Measurements from ENCODE around the gene RGS12.

Gene RGS12

DNA sequence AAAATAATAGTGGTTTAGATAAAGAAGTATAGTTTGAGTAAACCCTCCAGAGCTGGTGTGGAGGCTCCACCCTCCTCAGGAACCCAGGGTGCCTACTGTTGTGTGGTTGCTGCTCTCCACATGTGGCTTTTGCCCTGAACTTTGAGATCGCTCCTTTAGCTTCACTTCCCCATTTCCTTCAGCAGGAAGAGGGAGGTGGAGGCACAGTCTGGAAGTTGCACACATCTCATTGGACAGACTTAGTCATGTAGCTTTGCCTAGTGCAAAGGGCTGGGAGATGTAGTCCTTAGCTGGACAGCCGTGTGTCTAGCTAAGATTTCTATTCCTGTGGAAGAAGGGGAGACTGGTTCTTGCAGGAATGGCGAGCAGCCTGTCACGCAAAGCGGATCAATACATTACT, 37.9 kb downstream of the RGS12 start:
- H3K9me2 ChIP-seq (ENCODE audit: low read depth, low read length): no peaks in the 10 kb centered on the region
- no peak overlapping the region for H3K9ac ChIP-seq (ENCODE audit: low read length)
- H3K4me1 ChIP-seq (ENCODE audit: insufficient read depth, low read length, severe bottlenecking): no peaks in the 10 kb centered on the region
- H4K20me1 ChIP-seq (ENCODE audit: insufficient read depth, low read length): no peaks in the 10 kb centered on the region
- H3K9me3 ChIP-seq (ENCODE audit: low read length): no peaks in the 10 kb centered on the region
- H3K36me3 ChIP-seq (ENCODE audit: insufficient read depth, low read length): no peaks in the 10 kb centered on the region
- H3F3A ChIP-seq (ENCODE audit: insufficient read depth, low read length): no peaks in the 10 kb centered on the region
- H3K4me3 ChIP-seq (ENCODE audit: low read depth, low read length, poor library complexity, severe bottlenecking): no peak overlapping the region
- H3K79me2 ChIP-seq (ENCODE audit: insufficient read depth, low read length): no peaks in the 10 kb centered on the region
- no peak overlapping the region for H3K4me2 ChIP-seq (ENCODE audit: low read length)
- no peaks in the 10 kb centered on the region for H3K27me3 ChIP-seq (ENCODE audit: insufficient read depth, low read length)
- no peak overlapping the region for H3K27ac ChIP-seq (ENCODE audit: low read depth, low read length, poor library complexity, severe bottlenecking)
- no peak overlapping the region for H2AFZ ChIP-seq (ENCODE audit: low read length)
- TF ChIP-seq CTCF (IDR thresholded peaks at IDR 0.05; ENCODE audit: low read length) (no peak), EZH2 (IDR thresholded peaks at IDR 0.05; ENCODE audit: borderline replicate concordance, low read length) (no peak)

DNA sequence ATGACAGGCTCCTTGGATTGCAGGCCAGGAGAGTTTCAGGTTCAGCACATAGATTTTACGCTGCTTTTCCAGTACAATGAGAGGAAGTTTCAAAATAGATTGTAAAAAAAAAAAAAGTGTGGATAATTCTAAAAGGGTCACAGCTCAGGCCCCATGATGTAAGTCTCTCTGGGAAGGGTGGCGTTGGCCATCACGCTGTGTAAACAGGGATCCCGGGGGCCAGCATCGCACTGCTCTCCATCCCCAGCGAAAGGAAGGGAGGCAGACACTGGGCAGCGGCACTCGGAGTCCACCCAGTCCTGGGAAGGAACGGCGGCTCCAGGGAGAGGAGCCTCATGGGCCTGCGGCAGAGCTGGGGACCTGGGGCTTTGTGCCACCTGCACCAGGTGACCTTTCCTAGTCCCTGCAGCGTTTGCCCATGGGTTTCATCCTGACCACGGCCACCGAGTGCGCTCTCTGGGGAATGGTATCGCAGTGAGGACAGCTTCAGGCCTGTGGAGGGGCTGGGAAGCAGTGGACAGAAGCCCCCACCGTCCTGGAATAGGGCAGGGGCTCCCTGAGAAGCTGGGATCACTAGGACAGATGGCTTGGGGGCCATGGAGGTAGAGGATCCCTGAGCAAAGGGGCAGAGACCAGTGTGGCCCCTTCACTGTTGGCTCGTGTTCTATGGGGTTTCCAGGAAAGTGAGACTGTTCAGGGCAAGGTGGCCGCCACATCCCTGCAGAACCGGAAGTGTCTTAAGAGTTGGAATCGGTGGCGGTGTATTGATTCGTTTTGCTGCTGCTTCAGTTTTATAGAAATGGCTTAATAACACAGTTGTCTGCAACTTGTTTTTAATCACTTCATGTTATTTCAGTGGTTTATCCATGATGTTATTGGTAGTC, 38.9 kb downstream of the RGS12 start:
- H4K20me1 ChIP-seq (ENCODE audit: insufficient read depth, low read length): no peaks in the 10 kb centered on the region
- H3K4me2 ChIP-seq (ENCODE audit: low read length): no peak overlapping the region
- no peaks in the 10 kb centered on the region for H3K36me3 ChIP-seq (ENCODE audit: insufficient read depth, low read length)
- H3K4me1 ChIP-seq (ENCODE audit: insufficient read depth, low read length, severe bottlenecking): no peaks in the 10 kb centered on the region
- no peak overlapping the region for H3K4me3 ChIP-seq (ENCODE audit: low read depth, low read length, poor library complexity, severe bottlenecking)
- H3K79me2 ChIP-seq (ENCODE audit: insufficient read depth, low read length): no peaks in the 10 kb centered on the region
- no peak overlapping the region for H2AFZ ChIP-seq (ENCODE audit: low read length)
- TF ChIP-seq EZH2 (IDR thresholded peaks at IDR 0.05; ENCODE audit: borderline replicate concordance, low read length) (no peak), CTCF (IDR thresholded peaks at IDR 0.05; ENCODE audit: low read length) (no peak)
- no peak overlapping the region for H3K27ac ChIP-seq (ENCODE audit: low read depth, low read length, poor library complexity, severe bottlenecking)
- H3K9ac ChIP-seq (ENCODE audit: low read length): no peak overlapping the region
- no peaks in the 10 kb centered on the region for H3K27me3 ChIP-seq (ENCODE audit: insufficient read depth, low read length)
- H3K9me2 ChIP-seq (ENCODE audit: low read depth, low read length): no peaks in the 10 kb centered on the region
- no peaks in the 10 kb centered on the region for H3K9me3 ChIP-seq (ENCODE audit: low read length)
- H3F3A ChIP-seq (ENCODE audit: insufficient read depth, low read length): no peaks in the 10 kb centered on the region

- Histone ChIP-seq H3K79me2 (ENCODE audit: insufficient read depth, low read length) (no peaks in the 10 kb centered on the region), H3K4me3 (ENCODE audit: low read depth, low read length, poor library complexity, severe bottlenecking) (no peak overlapping the region), H3K27me3 (ENCODE audit: insufficient read depth, low read length) (no peaks in the 10 kb centered on the region), H2AFZ (ENCODE audit: low read length) (no peak overlapping the region), H3K27ac (ENCODE audit: low read depth, low read length, poor library complexity, severe bottlenecking) (no peak overlapping the region), H3F3A (ENCODE audit: insufficient read depth, low read length) (no peaks in the 10 kb centered on the region), H3K9me2 (ENCODE audit: low read depth, low read length) (no peaks in the 10 kb centered on the region), H3K9ac (ENCODE audit: low read length) (no peak overlapping the region), H3K4me1 (ENCODE audit: insufficient read depth, low read length, severe bottlenecking) (no peaks in the 10 kb centered on the region), H3K36me3 (ENCODE audit: insufficient read depth, low read length) (no peaks in the 10 kb centered on the region), H3K4me2 (ENCODE audit: low read length) (no peak overlapping the region), H3K9me3 (ENCODE audit: low read length) (no peaks in the 10 kb centered on the region), H4K20me1 (ENCODE audit: insufficient read depth, low read length) (no peaks in the 10 kb centered on the region)
- TF ChIP-seq EZH2 (IDR thresholded peaks at IDR 0.05; ENCODE audit: borderline replicate concordance, low read length) (no peak), CTCF (IDR thresholded peaks at IDR 0.05; ENCODE audit: low read length) (no peak)
These were observed 39.7 kb downstream of the RGS12 start for GRCh38 chr4:3332498-3332897.

Data from OCI-LY1 (cell line).